Dermis blood vessel endothelial cell (primary cell): ENCODE data around the gene BPGM. TPM values are rescaled to one million over a fixed set of nuclear protein-coding genes. Genes with fewer than 3 reads are reported as not detected.
"Not testable (repeated sequence)": the region's sequence is repeated elsewhere in the genome, so short reads cannot be mapped to it uniquely, and the experiment has no call there.

Experiments
- DNase-seq: peaks from one replicate; pipeline ENCODE4 v3.0.0; 2010
- total RNA-seq: library from RNA; depleted of rRNA; stranded (reverse); fragments of >200 nt; gene quantifications from 2 replicates; pipeline ENCODE4 v1.2.3, GENCODE V29; 2014

BPGM gene
- total RNA-seq, 1 donor from 2014 or later: 20.3 TPM

DNA sequence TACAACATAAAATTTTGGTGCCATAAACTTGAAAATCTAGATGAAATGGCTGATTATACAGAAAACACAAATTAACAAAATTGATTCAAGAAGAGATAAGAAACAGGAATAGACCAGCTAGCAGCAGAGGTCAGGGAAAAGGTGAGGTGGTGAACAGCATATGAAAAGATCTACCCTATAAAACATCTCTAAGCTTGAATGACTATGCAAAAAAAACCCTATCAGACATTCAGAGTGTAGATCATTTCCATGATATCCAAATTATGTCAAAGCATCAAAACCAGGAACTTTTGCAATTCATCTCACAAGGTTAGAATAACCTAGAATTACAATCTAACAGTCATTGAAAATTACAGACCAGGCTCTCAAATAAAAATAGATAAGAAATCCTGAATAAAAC, 14.6 kb upstream of the BPGM start:
- DNase-seq: no peak

DNA sequence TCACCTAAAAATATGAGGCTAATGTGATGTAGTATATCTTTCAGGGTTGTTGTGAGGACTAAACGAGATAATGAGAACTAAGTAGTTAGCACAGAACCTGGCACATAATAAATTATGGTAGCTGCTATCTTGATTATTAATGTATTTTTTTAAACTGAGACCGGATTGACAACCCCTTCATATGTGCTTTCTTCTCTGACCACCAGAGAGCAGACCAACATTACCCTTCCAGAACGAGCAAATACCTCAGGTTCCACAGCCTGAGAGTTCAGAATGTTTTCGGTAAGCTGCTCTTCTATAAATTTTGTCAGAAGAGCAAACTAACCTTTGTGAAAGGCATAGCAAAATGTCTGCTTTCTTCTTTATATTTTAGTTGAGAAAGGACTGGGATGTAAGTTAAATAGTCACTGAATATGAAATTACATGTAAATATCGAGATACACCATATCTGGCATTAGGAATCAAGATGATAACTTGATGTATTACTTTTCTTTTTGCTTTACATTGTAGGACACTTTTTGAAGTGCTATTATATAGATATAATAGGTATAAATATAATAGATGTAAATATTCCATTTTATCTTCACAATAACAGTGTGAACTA, 13.6 kb upstream of the BPGM start:
- peak; percentile 85 for DNase-seq

DNA sequence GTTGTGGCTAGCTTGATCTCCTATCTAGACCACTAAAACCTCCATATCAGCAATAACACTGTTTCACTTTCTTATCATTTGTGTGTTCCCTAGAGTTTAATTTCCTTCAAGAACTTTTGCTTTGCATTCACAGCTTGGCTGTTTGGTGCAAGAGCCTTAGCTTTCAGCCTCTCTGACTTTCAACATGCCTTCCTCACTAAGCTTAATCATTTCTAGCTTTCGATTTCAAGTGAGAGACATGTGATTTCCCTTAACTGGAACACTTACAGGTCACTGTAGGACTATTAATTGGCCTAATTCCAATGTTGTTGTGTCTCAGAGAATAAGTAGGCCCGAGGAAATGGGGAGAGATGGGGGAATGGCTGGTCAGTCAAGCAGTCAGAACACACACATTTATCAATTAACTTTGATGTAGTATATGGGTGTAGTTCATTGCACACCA, 10.6 kb upstream of the BPGM start:
- DNase-seq: peak; percentile 69

DNA sequence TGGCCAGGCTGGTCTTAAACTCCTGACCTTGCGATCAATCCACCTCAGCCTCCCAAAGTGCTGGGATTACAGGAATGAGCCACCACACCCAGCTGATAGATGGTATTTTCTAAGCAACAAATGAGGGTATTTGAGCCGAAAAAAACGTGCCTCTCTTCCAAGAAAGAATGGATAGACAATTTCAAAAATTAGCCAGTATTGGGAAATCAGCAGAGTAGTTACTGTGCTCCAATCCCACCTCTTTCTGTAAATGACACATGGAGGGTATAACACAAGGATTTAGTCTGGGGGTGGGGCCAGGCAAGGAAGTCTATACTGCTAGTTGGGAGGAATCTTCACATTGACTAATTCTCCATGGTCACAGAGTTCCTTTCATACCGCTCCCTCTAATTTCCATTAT, 9.2 kb upstream of the BPGM start:
- no peak for DNase-seq

DNA sequence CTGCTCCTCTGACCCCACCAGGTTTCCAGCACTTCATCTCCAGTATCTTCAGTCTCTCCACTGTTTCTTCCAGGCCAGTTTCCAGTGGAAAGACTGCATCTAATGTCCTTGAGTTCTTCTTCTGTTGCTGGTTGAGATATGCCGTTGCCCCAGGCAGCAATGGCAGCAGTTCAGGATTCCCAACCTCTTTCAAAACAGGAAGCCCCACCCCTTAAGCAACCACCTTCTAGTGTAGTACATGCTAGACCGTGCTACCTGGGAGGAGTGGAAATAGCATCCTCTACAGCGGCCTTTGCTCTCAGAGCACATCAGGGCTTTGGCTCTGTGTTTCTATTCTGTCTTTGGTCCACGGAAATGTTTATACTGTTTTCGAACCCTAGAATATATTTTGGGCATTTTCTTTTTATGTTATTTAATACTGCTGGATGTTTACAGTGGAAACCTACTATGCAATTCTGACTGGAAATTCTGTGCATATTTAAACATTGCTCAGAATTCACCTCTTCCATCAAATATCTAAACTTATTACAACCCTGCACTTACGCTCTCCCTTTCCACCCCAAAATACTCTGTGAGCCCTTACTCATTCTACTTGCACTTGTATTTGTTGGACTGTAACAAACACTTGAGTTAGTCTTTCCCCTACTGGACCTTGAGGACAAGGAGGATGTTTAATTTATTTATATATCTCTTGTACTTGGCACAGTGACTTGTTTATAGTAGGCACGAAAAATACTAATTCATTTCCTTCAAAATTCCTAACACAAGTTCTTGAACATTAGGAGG, 8.5 kb upstream of the BPGM start:
- no peak for DNase-seq

DNA sequence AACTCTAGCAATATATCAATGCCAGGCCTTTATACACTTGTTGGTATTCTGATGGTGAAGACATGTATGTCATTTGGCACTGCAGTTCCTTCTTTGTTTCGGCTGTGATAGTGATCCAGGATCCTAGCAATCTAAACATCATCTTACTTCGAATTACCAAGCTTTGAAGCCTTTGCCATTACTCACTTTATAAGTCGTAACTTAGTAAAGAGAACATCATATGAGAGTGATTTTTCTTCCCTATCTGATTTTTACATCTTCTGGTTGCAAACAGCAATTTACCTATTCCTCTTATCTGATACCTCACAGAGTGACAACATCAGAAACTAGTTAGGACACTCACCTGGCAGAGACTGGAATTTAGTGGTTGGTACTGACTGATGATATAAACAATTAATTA, 7.6 kb upstream of the BPGM start:
- DNase-seq: no peak

DNA sequence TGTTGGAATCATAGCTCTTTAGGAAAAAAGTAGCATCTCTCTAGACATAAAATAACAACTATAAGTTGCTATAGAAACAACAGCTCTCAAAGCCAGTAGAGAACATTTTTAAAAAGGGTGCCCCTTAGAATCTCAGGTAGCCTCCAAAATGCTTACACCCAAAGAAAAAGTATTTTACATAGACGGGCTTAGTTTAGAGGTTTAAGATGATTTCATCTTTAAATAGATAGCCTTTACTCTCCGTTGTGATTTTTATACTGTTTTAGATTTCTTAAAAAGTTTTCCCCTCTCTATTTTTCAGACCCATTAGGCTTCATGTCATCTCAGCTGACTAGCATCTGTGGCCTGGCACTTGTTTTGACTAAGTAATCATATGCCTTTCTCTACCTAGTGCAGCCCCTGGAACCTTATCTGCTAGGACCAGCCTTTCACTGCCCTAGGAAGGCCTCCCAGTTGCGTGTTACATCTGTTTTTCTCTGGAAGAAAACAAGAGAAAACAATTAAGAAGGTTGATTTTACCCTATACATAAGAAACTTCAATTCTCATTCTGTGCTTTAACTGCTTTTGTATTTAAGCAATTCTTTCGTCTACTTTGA, 6.9 kb upstream of the BPGM start:
- DNase-seq: no peak

DNA sequence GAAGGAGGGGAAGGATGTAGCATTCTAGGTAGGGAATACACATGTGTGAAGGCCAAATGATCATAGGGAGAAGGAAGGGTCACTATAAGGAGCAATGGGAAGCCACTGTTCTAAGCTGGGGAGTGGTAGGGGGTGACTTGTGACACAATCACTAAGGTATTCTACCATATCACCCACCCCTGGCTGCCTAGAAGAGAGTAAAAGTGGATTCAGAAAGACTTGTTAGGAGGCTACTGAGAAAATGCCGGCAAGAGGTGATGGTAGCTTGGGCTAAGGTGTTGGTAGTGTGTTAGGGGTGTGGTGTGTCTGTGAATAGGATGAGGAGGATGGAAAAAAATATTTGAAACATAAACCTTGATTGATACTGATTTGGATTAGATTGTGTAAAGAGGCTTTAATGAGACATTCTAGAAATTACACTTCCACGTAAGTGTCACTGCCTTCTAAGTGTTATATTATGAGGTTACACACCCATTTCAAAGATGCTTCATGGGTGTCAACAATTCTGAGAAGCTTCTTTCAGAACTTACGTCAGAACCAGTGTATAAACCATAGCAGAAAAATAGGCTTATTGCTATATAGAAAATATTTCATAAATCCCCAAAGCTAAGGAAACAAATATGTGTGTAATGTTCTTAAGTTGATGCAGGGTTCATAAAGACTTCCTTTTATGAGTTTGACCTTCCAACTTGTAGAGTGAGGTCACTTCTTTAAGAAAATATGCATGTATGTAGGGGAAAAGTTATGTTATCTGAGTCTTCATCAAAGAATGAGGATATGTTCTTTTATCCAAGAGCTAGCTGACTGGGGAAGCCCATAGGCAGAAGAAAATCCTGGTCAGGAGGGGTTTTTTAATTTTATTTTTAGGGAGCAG, 5.6 kb upstream of the BPGM start:
- no peak for DNase-seq

DNA sequence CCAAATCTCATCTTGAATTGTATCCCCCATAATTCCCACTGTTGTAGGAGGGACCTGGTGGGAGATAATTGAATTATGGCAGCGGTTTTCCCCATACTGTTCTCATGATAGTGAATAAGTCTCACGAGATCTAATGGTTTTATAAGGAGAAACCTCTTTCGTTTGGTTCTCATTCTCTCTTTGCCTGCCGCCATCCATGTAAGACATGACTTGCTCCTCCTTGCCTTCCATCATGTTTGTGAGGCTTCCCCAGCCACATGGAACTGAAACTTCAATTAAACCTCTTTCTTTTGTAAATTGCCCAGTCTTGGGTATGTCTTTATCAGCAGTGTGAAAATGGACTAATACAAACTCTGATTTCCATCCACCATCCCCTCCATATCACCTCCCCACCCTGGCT, 4.7 kb upstream of the BPGM start:
- DNase-seq: not testable (repeated sequence)

DNA sequence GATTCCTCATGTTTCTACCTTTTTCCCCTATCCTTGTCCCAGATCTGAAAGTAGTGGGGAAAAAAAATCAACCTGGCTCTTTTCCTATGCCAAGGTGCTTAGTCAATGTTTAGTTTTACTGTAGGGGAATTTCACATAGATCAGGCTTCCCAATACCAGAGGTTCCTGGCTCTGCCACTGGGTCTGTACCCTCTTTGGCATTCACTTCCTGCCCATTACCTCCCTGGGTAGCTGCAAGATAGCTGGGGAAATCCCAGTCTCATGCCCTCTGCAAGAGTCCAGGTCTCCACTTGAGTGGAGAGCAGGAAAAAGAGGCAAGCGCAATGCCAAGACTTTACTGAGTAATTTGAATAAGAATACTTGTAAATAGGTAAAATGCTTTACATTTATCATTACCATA, 3.5 kb upstream of the BPGM start:
- peak; percentile 10 for DNase-seq

DNA sequence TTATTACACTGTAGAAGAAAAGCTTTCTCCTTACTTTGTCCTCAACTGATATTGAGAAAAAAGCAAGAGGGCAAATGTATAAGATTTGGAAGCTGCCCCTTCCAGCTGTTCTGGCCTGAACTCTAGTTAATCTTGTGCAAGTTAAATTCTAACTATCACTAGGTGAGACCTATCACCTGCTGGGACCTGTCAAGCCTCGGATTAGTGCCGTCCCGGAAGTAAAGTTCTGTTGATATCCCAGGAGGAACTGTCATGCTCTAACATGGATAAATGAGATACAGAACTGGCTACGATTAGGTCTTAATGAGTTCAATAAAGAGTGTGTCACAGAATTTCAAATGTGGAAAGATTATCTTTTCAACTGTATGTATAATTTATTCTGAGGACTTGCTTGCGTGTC, 1.2 kb upstream of the BPGM start:
- no peak for DNase-seq

DNA sequence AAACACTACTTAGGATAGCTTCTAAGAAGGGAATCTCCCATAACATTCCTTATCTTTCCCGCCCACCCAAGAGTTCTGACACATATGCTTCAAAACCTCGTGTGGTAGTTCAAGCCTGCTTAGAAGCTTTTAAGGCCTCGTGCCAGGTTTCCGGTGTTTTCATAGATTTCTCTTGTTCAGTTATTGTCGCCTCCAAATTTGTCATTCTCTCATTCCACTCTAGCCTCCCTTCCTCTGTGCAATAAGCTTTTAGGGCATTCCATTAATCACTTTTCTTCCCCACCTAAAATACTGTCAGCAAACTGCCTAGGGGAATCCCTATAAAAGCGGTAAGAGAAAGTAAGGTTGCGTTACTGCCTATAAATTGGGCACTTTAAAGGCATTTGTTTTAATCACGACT, 718 bp upstream of the BPGM start:
- peak; percentile 51 for DNase-seq

DNA sequence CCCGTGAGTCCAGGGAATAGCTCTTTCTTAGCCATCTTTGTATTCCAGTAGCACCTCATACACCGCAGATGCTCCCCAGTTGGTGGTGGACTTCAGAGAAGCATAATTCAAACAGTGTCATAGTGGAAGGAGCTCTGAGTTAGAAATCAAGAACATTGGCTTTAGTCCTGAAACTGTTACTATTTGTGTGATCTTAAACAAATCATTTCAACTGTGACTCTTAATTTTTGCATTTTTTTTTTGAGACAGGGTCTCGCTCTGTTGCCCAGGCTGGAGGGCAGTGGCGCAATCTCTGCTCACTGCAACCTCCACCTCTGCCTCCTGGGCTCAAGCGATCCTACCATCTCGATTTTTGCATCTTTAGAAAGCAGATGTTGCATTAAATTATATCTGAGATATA, 1.8 kb downstream of the BPGM start:
- no peak for DNase-seq

DNA sequence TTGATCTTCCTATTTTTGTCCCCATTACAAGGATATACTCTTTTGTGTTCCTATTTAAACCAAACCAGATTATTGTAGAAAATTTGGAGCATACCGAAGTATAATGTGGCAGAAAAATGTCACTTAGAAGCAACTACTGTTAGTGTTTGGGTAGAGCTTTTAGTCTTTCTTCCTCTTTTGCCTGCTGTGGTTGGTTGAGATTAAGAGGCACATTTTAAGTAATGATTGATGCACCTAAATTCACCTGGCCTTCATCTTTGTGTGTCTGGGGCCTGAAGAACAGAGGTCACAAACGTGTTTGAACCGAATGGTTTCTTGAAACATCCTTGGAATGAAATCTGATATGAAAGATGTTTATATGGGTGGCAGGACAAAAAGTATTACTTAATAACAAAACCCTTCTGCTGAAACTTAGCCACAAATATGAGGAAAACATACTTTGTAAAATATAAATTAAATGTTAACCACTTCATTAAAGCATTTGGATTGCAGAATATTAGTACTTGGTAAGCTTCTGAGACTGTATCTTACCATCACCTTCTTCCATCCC, 2.6 kb downstream of the BPGM start:
- no peak for DNase-seq

DNA sequence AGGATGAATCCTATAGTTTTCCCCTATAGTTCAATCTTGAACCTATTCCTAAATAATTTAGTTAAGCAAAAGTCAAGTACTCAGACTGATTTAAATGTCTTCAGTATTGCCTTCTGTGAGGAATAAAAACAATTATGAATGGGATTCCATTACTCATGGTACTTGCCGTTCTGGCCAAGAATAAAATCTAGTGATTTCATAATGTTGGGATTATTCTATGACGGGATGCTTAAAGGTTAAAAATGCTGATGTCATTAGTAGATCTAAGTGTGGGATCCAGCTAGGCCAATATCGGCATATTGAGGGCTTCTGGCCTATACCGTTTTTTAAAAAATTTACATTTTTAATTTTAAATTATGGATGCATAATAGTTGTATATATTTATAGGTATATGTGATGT, 5.3 kb downstream of the BPGM start:
- no peak for DNase-seq

DNA sequence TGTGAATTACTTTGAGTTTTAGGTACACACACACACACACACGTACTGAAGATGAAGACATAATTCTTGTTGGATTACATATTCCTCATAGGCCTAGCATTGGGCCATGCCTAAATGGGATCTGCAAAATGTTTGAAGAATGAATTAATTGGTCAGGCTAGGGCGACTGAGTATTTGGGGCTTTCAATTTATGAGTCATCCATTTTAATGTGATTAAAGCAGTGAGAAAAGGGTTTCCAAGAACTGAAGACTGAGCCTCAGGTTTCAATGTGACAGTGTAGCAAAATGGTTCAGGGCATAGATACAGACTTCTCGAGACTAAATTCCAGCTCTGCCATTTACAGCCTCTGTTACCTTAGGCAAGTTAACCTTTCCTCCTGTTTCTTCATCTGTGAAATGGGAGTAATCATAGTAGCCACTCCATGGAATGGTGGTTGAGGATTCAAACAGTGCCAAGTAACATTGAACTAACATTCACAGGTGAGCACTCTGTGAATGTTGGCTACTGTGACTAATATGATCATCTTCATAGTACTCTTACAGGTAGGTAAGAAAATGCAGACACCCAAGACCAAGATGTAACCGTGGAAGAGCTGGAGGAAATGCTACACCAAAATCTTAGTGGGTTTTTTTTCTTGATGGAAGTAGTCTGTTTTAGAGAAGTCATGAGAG, 7.6 kb downstream of the BPGM start:
- DNase-seq: no peak

DNA sequence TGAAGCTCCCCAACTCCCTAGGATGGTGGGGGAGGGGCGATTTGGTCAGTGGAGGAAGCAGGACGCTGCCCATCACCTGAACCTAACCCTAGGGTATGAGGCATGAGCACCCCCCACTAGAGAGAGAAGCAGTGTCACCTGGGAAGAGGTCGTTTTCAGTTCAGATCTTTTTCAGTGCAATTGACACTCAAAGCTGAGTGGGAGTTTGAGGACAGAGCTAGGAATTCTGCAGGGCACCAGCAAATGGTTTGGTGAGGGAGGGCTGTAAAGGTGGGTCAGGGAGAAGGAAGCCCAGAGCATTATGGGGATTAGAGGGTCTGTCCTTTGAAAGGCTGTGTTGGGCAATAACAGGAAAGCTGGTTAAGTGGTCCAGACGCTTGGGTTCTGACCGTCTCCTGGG, 10.9 kb downstream of the BPGM start:
- no peak for DNase-seq

DNA sequence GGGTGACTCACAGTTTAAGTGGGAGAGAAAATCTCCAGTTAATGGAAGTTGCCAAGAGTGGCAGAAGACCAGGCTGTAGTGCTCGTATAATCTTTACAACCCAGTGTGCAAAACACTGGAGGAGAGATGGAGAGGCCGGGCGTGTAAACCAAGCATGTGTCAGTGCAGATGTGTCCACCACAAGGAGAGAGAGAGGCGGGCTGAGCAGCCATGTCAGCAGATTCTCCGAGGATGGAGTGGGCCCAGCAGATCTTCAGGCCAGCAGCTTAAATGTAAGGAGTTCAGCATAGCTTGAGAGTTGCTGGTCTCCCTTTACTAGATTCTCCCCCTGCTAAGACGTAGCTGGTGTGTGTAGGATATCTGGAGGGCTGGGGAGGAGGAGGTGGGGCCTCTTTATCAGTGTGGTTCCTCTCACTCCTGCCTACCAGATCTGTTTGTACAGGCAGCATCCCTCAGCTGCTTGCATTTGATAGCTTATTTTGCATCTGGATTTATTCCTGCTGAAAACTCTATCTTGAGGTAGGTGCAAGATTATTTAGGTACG, 13.7 kb downstream of the BPGM start:
- no peak for DNase-seq

DNA sequence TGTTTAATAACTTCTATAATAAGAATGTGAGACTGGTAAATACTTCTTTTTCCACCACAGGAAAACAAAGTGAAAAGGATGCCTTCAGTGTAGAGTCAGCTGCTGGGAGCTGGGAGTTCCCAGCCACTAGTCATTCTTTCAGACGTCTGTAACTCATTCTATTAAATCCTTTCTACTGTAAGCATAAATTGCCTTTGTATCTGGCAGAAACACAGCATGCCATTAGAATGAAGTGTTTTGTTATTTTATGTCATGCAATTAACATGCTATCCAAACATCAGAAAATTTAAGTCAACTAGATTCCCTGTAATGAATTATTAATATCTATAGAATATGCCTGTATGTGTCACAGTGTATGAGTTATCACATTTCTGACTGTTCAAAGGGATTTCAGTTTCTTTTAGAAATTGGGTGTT, 14.3 kb downstream of the BPGM start:
- DNase-seq: peak; percentile 55

DNA sequence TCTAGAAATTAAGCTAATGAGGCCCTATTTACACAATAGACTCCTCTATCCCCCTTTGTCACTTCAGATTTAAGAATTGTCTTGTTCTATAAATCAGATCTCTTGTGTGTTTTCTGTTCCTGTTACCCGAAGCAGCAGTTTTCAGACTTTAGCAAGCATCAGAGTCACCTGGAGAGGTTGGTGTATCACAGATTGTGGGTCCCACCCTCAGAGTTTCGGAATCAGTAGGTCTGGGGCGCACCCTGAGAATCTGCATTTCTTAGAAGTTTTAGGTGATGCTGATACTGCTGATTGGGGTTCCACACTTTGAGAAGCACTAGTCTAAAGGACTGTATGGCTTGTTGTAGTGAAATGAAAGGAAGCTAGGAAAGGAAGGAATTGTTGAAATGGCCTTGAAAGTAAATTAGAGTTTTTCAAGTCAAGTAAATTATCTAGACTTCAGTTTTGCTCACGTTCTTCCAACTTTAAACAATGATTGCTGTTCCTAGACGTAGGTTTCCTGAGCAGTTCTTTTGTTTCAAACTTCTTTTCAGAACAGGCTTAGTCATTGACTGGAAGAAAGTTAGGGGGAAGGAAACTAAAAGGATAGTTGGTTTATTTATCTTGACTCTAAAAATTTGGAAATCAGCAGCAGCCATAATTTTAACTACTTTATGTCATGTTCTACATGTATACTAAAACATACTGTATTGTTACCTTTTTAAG, 15.7 kb downstream of the BPGM start:
- peak; percentile 47 for DNase-seq

DNA sequence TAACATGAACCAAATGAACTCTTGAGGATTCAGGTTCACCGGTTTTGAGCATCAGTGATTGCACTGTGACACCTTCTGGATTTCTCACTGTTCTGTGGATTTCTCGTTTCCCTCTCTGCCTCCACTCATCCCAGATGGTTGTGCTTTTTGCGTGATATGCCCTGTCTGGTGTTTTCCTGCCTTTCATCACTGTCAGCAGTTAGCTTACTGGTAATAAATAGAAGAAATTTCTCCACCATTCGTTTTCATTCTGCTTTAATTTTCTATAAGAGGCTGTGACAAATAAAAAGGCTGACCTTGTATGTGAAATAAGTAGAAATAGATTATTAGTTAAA, 16.2 kb downstream of the BPGM start:
- DNase-seq: peak; percentile 19
